Inflammatory macrophage treated with lipopolysaccharide for 4 hours (primary cell): Measurements from ENCODE around the gene ABHD12.
"Not testable (repeated sequence)": the region's sequence is repeated elsewhere in the genome, so short reads cannot be mapped to it uniquely, and the experiment has no call there.

Experiments used
- DNase-seq: peaks from one replicate; pipeline ENCODE4 v3.0.0-alpha.2; 2020

The ABHD12 gene

DNA sequence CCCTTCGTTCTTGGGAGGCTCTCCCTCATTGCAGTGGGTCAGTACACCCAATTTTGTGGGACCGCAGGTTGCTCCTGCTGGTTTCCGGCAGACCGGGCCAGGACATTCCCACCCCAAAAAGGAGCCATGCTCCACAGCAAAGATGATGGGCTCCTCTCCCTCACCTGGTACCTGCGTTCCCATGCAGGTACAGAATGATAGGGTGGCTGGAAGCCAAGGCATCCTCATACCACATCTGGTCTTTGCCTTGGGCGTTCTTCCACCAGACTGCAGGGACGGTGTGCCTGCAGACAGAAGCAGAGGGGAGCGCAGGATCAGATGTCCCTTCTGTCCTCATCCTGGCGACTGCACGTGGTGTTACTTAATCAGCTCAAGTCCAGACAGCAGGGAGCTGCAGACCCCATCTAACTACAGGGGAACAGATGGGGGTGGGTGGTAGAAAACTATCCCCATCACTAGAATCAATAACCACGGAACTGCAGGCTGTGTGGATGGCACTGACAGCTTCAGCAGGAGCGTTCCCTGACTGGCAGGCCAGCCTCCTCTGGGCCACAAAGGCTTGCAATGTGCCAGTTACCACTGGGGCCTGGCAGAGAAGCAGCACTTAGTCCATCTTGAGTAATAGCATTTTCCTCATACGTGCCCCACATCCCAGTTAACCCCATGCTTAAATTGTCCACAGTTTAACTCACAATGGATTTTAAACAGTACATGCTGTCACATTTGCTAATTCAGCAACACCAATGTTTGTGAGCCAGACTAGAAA, 70.4 kb downstream of the ABHD12 start:
- DNase-seq = no peak

DNA sequence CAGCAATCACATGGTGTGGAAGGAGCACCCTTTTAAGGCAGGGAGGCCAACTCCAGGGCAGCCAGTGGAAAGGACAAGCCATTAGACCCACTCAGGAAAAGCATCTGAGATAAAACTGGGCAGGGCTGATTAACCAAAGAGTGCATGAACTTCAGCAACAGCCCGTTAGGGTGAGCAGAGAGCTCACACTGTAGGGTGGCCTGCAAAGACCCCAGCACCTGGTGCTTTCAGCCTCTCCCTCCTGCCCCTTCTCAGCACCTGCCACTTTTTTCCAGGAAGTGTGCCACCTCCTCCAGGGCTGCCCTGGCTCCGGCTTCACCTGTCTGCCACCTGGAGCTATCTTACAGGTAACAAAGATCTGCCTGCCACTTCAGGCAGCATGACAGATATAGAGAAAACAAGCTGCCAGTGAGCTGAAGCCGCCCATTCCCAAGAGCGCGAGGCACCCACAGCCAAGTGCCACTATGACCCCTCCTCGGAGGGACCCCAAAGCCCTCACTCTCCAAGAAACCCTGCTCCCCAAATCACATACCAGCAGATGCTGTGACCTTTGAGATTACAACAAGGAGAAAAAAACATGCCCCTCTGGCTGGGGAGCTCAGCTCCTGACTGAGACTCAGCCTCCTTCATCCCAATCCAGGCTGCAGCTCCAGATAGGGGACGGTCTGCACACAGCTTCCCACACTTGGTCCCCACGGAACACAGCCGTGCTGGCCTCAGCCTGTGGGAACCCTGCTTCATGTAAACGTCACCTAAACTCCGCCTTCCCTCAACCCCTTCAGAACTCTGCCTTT, 71.2 kb downstream of the ABHD12 start:
- no peak for DNase-seq

DNA sequence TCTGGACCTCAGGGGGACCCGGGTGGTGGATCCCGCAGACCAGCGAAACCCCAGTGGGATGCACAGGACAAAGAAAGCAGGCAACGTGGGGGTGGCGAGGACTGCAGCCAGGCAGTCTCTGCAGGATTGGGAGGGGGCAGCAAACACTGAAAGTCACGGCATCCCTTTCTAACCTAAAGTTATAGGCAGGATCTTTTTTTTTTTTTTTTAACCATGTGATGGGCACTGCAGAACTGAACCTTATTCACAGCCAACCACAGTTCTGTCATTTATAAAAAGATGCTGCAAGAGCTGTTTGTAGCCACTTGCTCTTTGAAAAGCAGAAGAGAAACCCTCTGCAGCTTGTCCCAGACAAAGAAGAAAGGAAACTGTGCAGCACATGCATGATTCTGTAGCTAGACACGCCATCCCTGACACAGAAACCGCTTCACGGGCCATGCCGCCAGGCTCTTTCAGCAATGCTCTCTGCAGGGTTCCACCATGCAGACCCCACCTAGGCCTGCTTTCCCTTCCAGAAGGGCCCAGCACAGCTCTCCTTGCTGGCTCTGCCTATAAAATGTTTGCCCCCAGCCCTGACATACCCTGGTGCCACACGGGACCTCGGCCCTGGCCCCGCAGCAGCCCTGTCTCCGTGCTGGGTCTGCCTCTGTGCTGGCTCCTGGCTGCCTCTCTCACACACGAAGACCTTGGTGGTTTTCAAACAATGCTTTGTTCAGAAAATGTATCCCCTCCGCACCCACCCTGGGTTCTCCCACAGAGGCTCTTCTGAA, 72.0 kb downstream of the ABHD12 start:
- DNase-seq = peak; percentile 96

DNA sequence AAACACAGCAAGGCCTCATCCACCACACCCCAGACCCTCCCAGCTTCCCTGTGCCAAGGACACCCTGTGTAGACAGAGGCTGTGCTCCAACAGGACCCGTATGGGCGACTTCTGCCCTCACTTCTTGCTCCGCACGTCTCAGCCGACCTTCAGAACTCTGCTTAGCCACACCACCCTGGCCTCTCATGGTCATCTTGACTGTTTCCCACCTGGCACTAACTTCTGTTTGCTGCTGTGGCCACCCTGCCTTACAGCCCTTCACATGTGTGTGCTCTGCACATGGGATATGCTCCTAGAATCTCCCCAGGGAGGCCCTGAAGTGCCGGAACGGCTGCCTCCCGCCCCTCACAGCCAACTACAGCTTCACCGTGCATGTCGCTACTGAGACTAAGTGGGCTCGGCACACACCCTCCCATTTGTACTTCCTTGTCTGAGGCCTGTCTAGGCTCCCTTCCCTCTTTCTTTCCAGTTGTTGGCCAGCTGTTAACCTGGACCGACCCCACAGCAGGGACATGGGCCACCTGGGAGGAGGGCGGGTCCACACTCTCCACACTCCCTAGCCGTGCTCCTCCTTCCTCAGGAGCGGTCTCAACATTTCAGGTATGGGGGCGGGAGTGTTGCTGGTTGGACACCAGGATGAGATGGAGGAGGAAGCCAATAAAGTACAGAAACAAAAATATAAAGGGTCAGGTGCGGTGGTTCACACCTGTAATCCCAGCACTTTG, 73.1 kb downstream of the ABHD12 start:
- DNase-seq = no peak

DNA sequence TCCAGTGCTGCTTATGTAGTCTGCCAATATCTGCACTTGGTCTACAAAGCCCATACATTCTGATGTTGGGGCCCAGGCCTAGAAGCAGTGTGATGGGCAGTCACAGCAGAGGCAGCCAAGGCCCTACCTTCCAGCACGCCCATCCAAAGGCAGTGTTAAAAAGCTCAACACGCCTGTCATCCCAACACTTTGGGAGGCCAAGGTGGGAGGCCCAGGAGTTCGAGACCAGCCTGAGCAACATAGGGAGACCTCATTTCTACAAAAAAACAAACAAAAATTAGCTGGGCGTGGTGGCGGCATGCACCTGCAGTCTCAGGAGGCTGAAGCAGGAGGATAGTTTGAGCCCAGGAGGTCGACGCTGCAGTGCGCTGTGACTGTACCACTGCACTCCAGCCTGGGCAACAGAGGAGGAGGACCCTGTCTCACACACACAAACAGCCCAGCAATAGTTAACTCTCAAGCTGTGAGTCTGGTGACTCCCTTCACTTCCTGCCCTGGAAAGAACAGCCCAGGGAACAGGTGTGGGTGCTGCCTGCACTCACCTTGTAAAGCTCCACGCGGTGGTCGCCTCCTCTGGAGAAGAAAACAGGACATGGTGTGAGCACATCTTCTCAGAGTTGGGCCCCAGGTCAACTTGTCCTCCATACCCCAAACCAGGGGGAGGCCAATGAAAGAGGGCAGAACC, 74.0 kb downstream of the ABHD12 start:
- no peak for DNase-seq

DNA sequence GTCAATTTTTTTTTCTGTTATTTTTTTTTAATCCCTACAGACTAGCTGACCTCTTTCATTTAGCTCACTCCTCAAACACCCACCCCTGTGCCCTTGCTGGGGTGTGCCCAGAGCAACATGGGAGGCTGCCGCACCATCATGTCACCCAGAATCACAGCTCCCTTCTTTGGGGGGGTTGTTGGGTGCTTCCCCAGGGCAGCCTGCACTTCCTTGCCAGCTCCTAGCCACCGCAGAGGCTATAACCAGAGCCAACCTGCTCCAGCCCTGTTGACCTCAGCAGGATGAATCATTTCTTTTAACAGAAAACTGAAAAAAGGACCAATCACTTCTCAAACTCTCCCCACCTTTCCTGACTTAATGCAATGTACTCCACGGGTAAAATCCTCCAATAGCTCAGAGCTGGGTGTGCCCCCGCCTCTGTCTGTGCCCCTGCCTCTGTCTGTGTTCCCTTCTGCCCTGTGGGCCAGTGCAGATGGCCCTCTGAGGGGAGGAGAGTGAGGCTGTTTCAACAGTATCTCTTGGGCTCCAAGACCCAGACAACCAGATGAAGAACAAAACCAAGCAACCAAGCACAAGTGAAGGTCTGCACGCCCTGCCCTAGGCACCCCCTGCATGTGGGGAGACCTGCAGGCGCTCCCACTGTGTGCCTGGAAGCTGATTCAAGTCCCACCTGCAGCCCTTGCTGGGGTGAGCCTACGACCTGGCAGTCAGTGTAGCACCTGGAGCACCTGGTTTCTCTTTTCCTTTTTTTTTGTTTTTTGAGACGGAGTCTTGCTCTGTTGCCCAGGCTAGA, 75.0 kb downstream of the ABHD12 start:
- peak; percentile 40 for DNase-seq

DNA sequence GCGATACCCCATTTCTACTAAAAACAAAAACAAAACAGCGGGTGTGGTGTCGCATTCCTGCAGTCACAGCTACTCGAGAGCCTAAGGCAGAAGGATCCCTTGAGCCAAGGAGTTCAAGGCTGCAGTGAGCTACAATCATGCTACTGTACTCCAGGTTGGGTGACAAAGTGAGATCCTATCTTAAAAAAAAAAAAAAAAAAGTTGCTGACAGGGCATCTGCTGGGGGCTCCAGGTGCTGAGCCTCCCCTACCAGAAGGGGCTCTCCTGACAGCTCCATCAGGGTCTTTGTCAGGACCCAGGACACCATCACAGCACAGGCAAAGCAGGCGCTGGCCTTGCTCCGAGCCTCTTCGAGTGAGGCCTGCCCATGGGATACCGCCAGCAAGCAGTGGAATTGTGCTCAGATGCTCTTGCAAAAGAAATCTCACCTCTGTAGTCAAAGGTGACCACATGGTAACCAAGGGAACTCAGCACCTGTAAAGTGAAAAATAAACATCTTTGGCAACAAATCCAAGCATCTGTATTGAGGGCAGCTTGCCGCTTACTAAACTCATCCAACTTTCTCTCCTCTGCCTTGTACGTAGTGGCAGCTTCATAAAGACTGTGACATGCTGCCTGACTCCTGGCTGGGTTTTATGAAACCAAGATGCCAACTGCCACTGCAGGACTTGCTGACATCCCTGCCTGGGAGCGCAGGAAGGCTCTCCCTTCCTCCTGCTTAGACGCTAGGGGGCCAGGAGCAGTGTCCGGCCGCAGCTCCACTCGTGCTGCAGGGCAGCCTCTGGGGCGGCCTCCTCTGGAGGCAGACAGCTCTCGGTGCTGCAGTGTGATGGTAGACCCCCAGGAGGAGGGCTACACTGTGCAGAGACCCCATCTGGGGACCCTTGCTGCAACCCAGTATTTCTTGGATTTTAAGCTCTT, 75.9 kb downstream of the ABHD12 start:
- DNase-seq = no peak

DNA sequence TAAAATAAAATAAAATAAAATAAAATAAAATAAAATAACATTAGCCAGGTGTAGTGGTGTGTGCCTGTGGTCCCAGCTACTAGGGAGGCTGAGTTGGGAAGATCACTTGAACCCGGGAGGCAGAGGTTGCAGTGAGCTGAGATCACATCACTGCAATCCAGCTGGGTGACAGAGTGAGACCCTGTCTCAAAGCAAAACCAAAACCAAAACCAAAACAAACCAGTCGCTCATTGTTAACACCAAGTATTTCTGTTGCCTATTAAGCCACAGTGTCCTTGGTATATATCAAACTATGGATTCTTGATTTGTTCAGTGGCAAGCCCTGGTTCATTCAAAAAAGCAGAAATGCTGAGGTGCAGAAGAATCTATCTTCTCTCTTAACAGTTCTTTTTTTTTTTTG, 77.0 kb downstream of the ABHD12 start:
- DNase-seq = peak; percentile 82

DNA sequence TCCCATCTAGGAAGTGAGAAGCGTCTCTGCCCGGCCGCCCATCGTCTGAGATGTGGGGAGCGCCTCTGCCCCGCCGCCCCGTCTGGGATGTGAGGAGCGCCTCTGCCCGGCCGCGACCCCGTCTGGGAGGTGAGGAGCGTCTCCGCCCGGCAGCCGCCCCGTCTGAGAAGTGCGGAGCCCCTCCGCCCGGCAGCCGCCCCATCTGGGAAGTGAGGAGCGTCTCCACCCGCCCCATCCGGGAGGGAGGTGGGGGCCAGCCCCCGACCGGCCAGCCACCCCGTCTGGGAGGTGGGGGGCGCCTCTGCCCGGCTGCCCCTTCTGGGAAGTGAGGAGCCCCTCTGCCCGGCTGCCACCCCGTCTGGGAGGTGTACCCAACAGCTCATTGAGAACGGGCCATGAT, 77.9 kb downstream of the ABHD12 start:
- not testable (repeated sequence) for DNase-seq

DNA sequence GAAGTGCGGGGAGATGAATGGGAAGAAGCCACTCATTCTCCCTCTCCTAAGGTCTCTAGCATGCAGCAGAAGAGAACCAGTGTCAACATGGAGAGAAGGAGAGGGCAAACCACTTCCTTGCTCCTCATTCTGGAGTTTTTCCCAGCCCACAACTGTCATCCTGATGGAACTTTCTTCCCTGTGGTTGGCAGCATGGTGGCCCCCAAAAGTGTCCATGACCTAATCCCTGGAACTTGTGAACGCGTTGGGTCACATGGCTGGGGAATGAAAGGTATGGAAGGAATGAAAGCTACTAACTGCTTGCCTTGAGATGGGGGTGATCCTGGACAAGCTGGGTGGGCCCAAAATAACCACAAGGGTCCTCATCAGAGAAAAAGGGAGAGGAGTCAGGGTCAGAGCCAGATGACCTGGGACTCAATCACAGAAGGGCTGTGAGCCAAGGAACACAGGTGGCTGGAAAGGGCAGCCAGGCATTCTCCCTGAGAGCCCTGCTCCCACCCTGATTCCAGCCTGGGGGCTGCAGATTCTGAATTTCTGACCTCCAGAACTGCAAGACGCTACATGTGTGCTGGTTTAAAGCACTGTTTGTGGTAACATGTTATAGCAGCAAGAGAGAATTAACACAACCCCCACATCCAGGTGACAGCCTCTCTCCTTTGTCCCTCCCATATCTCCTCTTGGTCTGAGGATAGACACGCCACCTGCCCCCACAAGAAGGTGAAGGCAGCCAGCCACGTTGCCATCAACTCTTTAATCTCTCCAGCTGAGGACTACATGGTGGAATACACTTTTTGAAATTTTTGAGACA, 79.5 kb downstream of the ABHD12 start:
- no peak for DNase-seq

DNA sequence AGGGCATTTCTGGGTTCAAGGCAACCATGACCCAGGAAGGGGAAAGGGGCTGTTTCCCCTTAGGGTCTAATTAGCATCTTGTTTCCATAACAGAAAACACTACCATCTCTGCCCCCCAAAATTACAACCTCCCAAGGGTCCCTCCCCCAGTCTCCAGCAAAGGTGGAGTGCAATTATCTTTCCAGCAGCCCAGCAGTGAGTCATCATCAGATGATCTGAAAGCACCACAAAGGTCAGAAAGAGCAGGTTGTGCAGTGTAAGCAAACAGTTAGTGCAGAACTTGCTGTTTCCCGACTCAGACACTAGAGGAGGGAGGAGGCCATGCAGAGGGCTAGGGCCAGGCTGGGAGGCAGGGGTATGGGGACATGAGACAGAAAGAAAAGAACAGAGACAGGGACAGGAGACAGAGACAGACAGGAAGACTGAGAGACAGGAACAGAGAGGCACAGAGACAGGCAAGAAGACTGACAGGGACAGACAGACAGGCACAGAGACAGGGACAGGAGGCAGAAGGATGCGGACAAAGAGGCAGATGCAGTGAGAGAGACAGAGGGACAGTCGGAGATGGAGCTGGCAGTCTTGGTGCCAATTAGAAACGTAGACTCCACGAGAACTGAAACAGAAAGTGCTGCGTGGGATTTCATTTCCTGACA, 80.2 kb downstream of the ABHD12 start:
- DNase-seq = peak; percentile 92

DNA sequence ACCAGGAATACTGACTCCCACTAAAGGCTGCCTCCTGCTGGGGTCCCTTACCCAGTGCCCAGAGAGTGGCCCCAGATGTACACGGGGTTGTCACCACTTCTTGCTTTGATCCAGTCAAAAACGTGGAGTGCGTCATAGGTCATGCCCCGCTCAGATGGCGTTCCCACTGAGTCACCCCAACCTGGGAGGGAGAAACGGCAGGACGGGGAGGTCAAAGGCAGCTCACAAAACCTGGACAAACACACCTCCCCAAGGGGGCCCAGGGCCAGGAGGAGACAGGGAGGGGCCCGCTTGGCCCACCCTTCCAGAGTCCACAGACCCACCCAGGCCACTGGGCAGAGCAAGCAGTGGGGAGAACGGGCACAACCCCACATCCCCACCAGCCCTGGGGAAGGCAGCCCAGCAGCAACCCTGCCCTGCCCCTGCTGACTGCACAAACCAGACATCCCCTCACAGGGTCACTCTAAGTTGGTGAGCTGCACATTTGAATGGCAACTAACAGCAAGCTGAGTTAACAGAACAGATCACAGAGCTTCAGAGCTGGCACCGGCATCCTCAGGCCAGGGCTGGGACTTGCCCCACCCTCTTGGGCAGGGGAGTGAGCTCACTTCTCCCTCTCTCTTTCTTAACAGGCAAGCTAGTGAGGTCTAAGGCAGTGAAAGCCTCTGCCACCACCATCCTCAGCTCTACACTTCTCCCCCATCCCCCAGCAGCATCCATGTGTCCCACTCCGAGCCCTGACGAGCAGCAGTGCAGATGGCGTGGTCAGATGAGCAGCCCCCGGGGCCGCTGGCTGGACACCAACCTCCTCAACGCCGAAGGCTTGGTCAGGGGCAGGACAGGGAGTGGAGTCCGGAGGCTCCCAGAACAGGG, 81.0 kb downstream of the ABHD12 start:
- DNase-seq = peak; percentile 82

DNA sequence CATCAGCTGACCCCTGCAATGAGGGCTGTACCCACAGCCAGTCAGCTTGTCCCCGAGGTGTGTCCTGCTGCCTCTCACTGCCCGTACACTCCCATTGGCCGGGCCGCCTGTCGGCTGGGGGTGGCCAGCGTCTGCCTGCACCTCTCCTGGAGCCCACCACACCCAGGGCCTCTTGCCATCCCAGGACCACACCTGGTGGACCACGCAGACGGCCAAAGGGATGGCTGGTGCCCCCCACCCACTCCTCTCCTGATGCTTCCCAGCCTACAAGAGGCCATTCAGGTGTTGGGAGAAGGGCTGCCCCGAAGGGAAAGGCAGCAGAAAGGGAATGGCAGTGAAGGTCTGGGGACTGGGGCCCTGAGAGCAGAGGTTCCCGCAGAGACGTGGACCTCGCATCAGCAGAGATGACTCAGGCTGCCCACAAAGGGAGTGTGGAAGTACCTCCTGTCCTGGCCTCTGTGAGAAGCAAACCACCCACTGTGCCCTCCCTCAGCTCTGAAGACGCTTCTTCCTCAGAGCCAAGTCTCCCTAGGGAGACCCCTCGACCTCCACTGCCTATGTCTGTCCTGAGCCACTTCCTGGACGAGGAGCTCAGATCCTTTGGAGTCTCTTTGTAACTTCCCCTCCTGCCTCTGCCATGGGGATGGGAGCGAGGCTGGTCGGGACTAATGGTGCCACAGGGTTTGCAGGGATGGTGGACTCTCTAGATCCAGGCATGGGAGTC, 81.8 kb downstream of the ABHD12 start:
- peak; percentile 82 for DNase-seq

DNA sequence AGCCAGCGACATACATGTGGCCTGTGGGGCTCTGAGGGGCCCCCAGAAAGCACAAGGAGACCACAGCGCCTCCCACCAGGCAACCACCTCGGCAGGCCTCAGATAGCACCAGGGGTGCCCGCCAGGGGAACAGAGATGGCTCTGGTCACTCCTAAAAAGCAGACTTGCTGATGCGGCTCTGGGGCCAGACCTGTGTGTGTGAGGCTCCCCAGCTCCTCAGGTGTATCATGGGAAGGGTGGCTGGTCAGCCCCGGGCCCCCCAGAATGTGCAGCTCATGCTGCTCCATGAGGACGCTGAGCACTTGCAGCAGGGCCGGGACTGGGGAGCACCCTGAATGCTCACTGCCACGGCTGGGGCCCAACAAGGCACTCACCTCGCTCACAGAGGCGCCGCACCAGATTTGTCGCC, 82.5 kb downstream of the ABHD12 start:
- no peak for DNase-seq

DNA sequence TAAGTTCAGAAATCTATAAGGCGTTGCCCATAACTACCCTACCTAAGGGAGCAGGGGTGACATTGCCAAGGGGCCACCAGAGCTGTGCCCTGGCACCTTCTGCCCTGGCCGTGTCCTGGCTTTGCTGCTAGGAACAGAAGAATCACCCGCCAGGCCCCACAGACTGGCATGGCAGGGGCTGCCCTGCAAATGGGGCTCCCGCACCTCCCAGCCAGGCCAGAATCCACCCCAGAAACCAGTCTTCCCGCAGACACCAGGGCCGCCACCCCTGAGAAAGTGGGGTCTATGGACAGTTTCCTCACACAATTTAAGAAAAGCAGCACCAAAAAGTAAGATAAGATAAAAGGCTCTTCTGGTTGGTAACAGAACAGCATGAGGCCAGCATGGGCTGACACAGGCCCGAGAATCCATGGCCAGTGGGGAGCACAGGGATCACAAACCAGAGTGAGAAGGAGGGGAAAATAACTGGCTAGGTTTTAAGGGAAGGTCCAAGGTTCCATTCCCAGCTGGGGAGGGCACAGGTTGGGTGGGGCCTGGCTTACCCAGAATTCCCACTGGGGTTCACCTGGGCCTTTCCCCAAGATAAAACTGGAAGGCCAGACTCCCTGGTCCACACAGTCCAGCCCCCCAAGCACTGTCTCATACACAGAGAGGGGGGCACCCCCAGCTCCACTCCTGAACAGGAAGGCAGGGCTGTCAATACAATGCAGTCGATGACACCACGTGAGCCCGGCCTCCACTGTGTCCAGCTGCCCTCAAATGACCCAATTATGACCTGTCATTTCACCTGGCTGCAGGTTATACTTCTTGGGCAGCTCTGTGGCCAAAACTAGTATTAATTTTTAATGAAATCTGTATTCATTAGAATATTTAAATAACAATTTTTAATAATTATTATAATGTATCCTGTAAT, 83.4 kb downstream of the ABHD12 start:
- no peak for DNase-seq

DNA sequence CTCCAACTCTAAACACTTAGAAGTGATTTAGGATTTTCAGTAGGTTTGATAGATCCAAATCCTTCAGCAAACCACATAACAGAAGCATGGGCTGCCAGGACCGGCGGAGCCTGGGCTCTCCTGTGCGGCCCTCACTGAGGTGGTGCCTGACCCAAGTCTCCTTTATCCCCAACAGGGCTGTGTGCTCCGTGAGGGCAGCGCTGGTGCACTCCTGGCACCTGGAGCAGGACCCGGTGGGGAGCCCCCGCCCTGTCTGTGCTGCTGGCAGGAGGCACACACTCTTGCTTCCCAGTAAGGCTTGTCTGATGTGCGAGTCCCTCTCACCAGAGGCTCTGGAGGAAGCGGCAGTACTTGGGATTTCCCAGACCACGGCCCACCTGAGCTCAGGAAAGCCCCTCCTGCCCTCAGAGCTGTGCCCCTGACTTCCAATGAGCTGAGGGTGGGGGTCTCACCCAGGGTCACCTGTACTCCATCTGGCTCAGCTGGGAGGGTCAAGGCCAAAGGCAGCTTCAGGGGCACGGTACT, 86.5 kb downstream of the ABHD12 start:
- DNase-seq = no peak
